CD4-positive, alpha-beta T cell treated with Interleukin-4 for 1 hour (primary cell): Measurements from ENCODE around the gene YWHAG.
"Not testable (repeated sequence)": the region's sequence is repeated elsewhere in the genome, so short reads cannot be mapped to it uniquely, and the experiment has no call there.

Experiments used
- DNase-seq, 2 donors: peaks; one replicate each; pipeline ENCODE4 v3.0.0-alpha.2; 2020 to 2022

YWHAG gene

DNA sequence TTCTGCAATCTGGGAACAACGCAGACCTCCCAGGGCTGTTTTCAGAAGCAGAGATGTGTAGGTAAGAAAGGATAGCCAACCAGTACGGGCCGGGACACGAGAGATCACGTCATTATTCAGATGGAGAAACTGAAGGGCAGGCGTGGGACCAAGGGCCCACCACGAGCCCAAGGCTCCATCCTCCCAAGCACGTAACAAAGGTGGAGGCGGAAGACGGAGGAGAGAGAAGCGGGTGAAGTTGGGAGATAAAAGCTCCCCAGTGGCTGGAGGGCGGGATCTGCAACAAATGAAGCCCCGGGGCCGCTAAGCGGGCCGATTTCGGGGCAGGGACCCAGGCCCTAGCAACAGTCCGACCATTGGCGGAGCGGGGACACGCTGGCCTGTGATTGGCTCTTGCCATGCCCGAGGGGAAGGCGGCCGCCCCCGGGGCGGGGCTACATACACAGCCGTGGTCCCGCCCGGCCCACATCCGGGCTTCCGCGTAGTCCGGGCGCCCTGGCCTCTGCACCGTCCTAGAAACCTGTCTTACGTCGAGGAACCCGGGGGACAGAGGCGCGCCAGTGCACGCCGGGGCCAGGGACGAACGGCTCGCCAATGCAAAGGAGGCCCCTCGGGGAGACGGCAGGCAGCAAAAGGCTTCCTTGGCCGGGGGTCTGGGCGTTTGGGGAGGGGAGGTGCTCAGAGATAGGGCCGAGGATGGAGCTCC lies 40.9 kb downstream of the YWHAG start:
- DNase-seq, result peak; percentile 96

GRCh38 chr7:76316984-76317781 lies 41.6 kb downstream of the YWHAG start:
- no peak for DNase-seq

GRCh38 chr7:76315364-76315763 lies 43.4 kb downstream of the YWHAG start:
- no peak for DNase-seq

DNA sequence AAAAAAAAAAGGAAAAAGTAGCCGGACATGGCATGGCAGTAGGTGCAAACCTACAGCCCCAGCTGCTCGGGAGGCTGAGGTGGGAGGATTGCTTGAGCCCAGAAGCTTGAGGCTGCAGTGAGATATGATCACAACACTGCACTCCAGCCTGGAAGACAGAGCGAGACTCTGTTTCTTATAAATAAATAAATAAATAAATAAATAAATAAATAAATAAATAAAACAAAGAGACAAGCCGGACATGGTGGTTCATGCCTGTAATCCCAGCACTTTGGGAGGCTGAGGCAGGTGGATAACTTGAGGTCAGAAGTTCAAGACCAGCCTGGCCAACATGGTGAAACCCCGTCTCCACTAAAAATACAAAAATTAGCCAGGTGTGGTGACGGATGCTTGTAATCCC lies 44.1 kb downstream of the YWHAG start:
- DNase-seq, result not testable (repeated sequence)

DNA sequence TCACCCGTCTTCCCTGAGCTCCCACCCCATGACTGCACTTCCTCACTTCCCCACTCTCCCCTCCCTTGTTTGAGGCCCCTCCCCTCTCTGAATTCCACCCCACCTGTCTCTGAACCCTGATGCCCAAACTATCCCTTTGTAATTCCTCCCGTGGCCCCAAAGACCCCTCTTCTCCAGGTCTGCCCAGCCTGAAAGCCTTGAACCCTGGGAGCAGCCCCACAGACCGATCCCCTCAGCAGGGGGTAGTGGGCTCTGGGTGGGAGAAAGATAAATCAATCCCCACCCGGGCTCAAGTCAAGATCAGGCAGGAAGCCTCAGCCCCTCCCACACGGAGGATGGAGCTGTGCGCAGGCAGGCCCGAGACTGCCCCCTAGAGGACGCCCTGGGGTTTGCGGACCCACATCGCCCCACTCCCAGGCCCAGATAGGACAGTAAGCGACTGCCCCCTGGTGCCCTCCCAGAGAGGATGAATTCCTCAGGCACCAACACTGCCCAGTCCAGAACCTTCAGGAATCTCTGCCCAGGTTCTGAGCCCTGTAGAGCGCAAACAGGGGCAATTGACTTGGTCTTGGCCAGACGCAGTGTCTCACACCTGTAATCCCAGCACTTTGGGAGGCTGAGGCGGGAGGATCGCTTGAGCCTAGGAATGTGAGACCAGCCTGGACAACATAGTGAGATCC lies 44.6 kb downstream of the YWHAG start:
- DNase-seq, result peak; percentile 96 to 97

DNA sequence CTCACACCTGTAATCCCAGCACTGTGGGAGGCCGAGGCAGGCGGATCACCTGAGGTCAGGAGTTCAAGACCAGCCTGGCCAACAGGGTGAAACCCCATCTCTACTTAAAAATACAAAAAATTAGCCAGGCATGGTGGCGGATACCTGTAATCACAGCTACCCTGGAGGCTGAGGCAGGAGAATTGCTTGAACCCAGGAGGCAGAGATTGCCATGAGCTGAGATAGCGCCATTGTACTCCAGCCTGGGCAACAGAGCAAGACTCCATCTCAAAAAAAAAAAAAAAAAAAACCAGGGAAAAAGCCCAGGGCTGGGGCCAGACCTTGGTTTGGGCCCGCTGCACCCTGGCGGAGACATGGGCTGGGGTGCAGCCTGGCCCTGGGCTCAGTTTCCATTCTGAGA lies 47.0 kb downstream of the YWHAG start:
- DNase-seq, result not testable (repeated sequence)

GRCh38 chr7:76310102-76310957 lies 48.5 kb downstream of the YWHAG start:
- DNase-seq, result no peak

GRCh38 chr7:76309341-76310101 lies 49.3 kb downstream of the YWHAG start:
- DNase-seq, result not testable (repeated sequence)

- DNase-seq, result not testable (repeated sequence)
These were observed 49.9 kb downstream of the YWHAG start for GRCh38 chr7:76308874-76309273.

GRCh38 chr7:76304888-76305375 lies 53.9 kb downstream of the YWHAG start:
- DNase-seq, result no peak

DNA sequence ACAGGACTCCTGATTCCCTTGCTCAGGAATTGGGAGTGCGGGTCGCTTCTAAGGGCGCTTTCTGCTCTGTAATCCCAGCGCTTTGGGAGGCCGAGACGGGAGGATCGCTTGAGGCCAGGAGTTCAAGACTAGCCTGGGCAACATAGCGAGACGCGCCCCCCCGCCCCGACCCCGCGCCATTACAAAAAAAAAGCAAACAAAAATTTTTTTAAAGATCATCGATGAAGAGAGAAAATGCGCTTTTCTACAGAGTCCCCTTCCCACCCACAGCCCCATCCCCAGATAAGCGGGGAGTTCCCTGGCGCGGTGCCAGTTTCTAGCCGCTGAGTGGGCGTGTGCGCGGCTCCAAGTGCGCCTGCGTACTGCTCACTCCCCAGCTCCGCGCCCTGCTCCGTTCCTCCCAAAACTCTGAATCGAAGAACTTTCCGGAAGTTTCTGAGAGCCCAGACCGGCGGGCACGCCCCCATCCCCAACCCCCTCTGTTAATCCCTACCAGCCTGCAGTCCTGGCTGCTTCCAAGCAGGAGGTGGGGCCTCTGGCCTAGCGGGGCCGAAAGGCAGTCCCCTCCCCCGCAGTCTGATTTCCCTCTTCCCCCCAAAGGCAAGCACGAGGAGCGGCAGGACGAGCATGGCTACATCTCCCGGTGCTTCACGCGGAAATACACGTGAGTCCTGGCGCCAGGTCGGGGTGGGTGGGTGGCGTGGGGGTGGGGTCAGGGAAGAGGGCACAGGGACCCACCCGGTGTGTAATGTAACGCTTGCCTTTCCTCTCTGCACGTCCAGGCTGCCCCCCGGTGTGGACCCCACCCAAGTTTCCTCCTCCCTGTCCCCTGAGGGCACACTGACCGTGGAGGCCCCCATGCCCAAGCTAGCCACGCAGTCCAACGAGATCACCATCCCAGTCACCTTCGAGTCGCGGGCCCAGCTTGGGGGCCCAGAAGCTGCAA lies 55.3 kb downstream of the YWHAG start:
- DNase-seq, result peak; percentile 79 to 83

DNA sequence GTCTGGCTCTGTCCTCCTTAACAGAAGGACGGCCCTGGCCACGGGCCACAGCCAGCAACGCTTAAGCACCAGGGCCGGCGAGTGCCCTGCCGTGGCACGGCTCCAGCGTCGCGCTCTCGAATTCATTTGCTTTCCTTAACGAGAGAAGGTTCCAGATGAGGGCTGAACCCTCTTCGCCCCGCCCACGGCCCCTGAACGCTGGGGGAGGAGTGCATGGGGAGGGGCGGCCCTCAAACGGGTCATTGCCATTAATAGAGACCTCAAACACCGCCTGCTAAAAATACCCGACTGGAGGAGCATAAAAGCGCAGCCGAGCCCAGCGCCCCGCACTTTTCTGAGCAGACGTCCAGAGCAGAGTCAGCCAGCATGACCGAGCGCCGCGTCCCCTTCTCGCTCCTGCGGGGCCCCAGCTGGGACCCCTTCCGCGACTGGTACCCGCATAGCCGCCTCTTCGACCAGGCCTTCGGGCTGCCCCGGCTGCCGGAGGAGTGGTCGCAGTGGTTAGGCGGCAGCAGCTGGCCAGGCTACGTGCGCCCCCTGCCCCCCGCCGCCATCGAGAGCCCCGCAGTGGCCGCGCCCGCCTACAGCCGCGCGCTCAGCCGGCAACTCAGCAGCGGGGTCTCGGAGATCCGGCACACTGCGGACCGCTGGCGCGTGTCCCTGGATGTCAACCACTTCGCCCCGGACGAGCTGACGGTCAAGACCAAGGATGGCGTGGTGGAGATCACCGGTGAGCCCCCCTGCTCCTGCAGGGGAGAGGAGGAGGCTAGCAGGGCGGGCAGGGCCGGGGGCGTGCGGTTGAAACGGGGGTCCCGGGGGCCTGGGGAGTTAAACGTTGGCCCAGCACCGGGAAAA lies 56.2 kb downstream of the YWHAG start, which contains the start of gene HSPB1:
HSPB1 (plus strand) TSS at position 327 of the 855 bp plus-strand sequence; CDS start at position 367, 40 bp downstream.
- peak; percentile 84 for DNase-seq

DNA sequence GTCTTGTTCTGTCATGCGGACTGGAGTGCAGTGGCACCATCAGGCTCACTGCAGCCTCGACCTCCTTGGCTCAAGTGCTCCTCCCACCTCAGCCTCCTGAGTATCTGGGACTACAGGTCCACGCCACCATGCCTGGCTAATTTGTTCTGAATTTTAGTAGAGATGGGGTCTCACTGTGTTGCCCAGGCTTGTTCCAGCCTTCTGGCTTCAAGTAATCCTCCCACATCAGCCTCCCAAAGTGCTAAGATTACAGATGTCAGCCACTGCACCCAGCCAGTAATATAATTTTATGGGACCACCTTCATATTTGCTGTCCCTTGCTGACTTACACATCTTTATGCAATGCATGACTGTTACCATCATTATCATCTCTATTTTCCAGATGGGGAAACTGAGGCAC lies 57.8 kb downstream of the YWHAG start:
- no peak for DNase-seq

DNA sequence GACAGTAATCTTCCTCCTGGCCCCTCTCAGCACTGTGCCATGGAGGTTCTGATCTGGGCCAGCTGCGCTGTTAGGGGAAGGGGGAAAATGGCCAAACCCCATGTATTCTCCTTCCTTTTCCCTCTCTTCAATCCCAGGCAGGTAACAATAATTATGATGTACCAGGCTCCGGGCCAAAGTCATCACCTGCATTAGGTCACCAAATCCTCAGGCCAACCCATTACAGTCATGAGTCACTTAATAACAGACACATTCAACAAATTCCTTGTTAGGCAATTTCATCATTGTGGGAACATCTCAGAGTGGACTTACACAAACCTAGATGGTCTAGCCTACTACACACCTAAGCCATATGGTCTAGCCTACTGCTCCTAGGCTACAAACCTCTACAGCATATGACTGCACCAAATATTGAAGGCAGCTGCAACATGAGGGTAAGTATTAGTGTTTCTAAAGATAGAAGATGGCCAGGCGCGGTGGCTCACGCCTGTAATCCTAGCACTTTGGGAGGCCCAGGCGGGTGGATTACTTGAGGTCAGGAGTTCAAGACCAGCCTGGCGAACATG lies 58.5 kb downstream of the YWHAG start:
- no peak for DNase-seq

- DNase-seq, result no peak
These were observed 61.7 kb downstream of the YWHAG start for GRCh38 chr7:76296743-76297740.

GRCh38 chr7:76294344-76295024 lies 64.3 kb downstream of the YWHAG start:
- DNase-seq, result peak in 1 of 2 donors; percentile 49

DNA sequence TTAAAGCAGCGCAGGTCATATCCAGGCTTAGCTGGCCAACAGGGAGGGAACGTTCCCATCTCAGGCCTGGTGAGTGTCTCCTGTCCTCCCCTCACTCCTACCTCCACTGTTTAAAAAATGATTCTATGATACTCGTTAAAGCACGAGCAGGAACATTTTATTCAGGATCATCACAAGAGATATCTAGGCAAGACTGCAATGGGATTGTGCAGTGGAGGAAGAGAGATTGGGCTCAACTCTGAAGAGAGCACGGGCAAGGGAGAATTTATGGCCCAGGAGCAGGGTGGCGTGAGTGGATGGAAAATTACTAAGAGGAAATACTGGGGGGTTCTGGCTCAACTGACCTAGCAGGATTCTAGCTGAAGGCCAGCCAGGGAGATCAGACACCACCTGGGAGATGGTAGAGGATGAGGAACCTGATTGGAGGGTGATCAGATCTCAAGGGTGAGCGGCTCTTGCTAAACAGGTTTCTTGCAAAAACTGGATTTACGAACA lies 65.3 kb downstream of the YWHAG start:
- DNase-seq, result no peak
